IPS DF 4.7 (cell line): ENCODE data around the gene PDCD5.
A peak's percentile ranks its signal among the peaks of the same experiment; 100 is the strongest.
"Not testable (repeated sequence)": the region's sequence is repeated elsewhere in the genome, so short reads cannot be mapped to it uniquely, and the experiment has no call there.

ENCODE experiments used
- DNase-seq: peaks from one replicate; pipeline ENCODE4 v3.0.0-alpha.2; 2013; ENCODE audit warnings: low spot score; ENCODE audit errors: extremely low read depth

PDCD5 gene

DNA sequence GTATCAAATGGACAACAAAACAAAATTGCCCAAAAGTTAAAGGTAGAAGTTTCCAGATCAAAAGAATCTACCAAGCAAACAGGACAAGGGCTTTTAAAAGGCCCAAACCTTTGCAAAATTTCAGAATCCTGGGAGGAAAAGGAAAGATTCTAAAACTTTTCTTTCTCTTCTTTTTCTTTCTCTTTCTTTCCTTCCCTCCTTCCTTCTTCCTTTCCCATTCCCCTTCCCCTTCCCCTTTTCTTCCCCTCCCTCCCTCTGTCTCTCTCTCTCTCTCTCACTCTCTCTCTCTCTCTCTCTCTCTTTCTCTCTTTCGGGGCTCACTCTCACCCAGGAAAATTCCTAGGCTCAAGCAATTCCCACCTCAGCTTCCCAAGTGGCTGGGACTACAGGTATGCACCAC is 4.2 kb upstream of the PDCD5 start:
- no peak for DNase-seq

GRCh38 chr19:32580353-32580900 is 563 bp upstream of the PDCD5 start:
- DNase-seq: no peak

DNA sequence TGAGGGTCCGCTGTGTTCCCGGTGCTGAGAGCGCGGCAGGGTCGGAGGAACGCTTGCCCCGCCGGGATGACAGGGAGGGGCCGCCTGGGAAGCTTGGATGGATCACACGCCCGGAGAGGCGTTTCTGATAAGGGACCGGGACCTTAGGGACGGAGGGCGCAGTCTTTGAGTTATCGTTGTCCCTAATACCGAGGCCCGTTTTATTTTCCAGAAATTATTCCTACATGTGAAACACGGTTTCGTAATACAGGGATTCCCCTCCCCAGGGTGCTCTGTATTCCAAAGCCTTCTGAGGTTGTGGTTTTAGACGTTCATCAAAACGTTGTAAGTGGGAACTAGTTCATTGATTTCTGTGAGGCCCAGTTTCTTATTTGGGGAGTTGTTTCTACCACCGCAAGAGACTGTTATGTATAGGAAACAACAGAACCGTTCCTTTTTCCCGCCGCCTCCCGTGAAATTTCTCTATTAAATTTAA is 752 bp downstream of the PDCD5 start:
- DNase-seq: no peak

DNA sequence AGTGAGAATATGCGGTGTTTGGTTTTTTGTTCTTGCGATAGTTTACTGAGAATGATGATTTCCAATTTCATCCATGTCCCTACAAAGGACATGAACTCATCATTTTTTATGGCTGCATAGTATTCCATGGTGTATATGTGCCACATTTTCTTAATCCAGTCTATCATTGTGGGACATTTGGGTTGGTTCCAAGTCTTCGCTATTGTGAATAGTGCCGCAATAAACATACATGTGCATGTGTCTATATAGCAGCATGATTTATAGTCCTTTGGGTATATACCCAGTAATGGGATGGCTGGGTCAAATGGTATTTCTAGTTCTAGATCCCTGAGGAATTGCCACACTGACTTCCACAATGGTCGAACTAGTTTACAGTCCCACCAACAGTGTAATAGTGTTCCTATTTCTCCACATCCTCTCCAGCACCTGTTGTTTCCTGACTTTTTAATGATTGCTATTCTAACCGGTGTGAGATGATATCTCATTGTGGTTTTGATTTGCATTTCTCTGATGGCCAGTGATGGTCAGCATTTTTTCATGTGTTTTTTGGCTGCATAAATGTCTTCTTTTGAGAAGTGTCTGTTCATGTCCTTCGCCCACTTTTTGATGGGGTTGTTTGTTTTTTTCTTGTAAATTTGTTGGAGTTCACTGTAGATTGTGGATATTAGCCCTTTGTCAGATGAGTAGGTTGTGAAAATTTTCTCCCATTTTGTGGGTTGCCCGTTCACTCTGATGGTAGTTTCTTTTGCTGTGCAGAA is 6.9 kb downstream of the PDCD5 start:
- DNase-seq: not testable (repeated sequence)

- DNase-seq: no peak
Measured at GRCh38 chr19:32594021-32594420, 13.0 kb downstream of the PDCD5 start.

DNA sequence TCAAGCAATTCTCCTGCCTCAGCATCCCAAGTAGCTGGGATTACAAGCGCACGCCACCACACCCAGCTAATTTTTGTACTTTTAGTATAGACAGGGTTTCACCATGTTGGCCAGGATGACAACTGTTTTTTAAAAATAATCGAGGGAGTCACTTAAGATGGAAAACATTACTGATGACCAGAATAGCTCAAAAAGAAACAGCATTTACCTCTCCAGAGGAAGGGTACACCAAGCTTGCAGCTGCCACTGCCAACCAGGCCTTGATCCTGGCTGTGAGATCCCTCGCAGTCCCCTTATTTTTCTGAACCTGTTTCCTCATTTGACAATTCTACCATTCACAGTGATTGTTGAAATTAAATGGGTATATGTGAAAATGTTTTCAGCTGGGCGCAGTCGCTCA is 14.5 kb downstream of the PDCD5 start:
- no peak for DNase-seq

DNA sequence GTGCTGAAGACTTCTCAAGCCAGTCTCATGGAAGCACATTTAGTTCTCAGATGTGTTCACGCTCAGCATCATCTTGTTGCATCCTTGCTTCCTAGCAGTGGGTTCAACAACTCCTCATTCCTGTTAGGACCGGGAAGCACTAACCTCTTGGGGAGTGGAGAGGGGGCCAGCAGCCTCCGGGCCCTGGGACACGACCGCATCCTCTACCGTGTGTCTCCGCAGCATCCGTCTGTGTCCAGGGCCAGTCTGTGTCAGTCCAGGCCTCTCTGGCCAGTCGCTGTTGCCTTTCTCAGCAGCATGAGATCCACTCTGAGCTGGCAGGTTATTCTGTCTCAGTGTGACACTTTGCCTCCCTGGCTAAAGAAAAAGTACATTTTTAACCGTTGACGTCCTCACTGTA is 17.0 kb downstream of the PDCD5 start:
- DNase-seq: no peak

DNA sequence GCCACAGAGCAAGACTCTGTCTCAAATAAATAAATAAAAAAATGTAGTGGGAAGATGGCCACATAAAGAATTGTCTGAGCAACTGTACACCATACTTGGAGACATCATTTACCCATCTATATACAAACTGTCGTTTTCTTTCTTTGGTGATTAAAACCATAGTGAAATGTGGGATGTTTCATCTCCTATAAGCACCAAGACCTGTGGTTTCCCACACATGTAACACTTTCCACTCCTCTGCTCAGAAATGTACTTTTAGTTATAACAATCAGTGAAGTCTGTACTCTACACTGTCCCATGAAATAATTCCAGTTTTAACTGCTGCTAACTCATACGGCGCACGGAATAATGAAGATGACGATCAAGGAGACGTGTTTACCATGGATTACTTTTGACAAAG is 18.3 kb downstream of the PDCD5 start:
- no peak for DNase-seq

- peak; percentile 16 for DNase-seq
Measured at GRCh38 chr19:32599736-32600157, 18.8 kb downstream of the PDCD5 start.

DNA sequence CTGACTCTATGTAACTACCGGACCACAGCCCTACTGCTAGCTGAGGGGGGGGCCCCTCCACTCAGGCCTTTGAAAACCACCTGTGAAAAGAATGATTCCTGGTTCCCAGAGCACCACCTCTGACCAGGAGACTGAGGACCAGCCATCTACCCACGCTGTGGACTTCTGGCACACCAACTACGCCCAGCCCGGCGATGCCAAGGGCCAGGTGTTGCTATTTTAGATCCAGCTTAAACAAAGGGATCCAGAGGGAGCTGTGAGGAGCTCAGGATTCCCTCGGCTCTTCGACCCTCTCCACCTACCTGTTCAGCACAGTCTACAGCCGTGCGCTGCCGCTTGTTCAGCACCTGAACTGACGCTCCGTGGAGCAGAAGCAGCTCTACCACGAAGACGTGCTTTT is 23.0 kb downstream of the PDCD5 start:
- DNase-seq: no peak

GRCh38 chr19:32605544-32605943 is 24.6 kb downstream of the PDCD5 start:
- no peak for DNase-seq

DNA sequence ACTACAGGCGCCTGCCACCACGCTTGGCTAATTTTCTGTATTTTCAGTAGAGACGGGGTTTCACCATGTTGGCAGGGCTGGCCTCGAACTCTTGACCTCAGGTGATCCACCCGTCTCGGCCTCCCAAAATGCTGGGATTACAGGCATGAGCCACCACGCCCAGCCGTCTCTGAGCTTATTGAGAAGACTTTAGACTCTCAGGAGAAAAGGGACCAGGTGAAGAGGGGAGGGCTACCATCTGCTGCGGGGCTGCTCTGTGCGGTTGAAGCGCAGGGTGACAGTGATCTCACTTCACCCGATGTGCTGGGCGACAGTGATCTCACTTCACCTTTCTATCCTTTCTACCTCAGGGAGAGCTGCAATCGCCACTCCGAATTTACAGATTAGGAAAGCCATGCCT is 25.3 kb downstream of the PDCD5 start:
- no peak for DNase-seq

- DNase-seq: no peak
Measured at GRCh38 chr19:32607479-32607878, 26.5 kb downstream of the PDCD5 start.

GRCh38 chr19:32611161-32611560 is 30.2 kb downstream of the PDCD5 start:
- DNase-seq: no peak

DNA sequence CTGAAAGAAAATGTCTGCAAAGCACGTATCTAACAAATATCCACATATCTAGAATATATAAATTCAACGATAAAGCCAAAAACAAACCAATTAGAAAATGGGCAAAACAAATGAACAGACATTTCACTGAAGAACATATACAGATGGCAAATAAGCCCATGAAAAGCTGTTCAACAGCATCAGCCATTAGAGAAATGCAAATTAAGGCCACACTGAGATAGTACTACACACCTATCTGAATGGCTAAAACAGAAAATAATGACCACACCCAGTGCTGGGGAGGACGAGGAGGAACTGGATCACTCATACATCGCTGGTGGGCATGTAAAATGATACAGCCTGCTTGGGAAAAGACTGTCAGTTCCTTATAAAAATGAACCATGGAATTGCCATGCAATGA is 32.0 kb downstream of the PDCD5 start:
- no peak for DNase-seq

DNA sequence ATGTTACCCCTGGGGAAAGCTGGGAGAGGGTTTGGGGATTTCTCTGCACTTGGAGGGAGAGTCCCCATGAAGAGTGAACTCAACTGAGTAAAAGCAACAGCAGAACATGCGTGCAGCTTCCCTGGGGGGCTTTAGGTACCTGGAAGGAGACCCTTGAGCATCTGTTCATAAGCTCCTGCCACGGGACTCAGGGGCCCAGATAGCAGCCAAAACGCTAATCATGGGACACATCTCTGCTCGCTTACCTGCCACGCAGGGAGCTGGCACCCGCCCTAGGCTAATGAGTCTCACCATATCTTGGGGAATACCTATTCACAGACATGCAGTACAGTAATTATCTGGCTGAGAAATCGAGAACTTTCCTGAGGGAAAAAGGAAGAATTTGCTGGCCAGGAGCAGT is 33.9 kb downstream of the PDCD5 start:
- no peak for DNase-seq

GRCh38 chr19:32615569-32615968 is 34.6 kb downstream of the PDCD5 start:
- no peak for DNase-seq

- no peak for DNase-seq
Measured at GRCh38 chr19:32619051-32619685, 38.2 kb downstream of the PDCD5 start.

GRCh38 chr19:32622002-32622401 is 41.0 kb downstream of the PDCD5 start:
- no peak for DNase-seq

DNA sequence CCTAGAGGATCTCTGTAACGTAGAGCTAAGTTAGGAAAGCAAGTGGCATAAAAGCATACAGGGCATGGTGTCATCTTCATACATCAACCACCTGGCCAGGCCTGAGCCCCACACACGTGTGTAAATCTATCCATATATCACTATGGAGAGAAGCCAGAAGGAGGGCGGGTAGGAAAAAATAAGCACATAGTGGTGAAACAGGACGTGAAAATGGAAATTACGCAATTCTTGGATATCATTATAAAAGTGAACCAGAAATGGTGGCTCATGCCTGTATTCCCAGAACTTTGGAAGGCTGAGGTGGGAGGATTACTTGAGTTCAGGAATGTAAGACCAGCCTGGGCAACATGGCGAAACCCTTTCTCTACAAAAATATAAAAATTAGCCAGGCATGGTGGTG is 43.4 kb downstream of the PDCD5 start:
- no peak for DNase-seq

GRCh38 chr19:32626969-32627368 is 46.0 kb downstream of the PDCD5 start:
- DNase-seq: no peak

GRCh38 chr19:32627714-32628270 is 46.8 kb downstream of the PDCD5 start:
- no peak for DNase-seq
